Activated naive CD4-positive, alpha-beta T cell treated with anti-CD3 and anti-CD28 coated beads, Interleukin-2, amount 50 U/mL, for 24 hours (primary cell): Measurements from ENCODE around the gene CDC42BPB.
A peak's percentile ranks its signal among the peaks of the same experiment; 100 is the strongest.

ENCODE experiments used
- H3K27ac Mint-ChIP-seq: one replicate; pipeline ENCODE4 v1.8.0; 2021; ENCODE audit warnings: mild to moderate bottlenecking, mixed read lengths
- H3K27me3 Mint-ChIP-seq: one replicate; pipeline ENCODE4 v1.8.0; 2021; ENCODE audit warnings: mixed read lengths
- H3K36me3 Mint-ChIP-seq: one replicate; pipeline ENCODE4 v1.8.0; 2021; ENCODE audit warnings: mixed read lengths
- H3K4me1 Mint-ChIP-seq: one replicate; pipeline ENCODE4 v1.8.0; 2021; ENCODE audit warnings: mixed read lengths
- H3K4me3 Mint-ChIP-seq: one replicate; pipeline ENCODE4 v1.8.0; 2021; ENCODE audit warnings: mild to moderate bottlenecking, mixed read lengths
- H3K9me3 Mint-ChIP-seq: one replicate; pipeline ENCODE4 v1.8.0; 2021; ENCODE audit warnings: mixed read lengths

Gene CDC42BPB

GRCh38 chr14:103085106-103086091 lies 28.1 kb upstream of the CDC42BPB start:
- Mint-ChIP-seq H3K36me3 (no peaks in the 10 kb centered on the region), H3K27ac (no peak overlapping the region), H3K27me3 (peaks cover 9% of the 10 kb centered on the region), H3K9me3 (no peaks in the 10 kb centered on the region), H3K4me1 (no peaks in the 10 kb centered on the region), H3K4me3 (no peak overlapping the region)

- H3K4me1 Mint-ChIP-seq: no peaks in the 10 kb centered on the region
- no peaks in the 10 kb centered on the region for H3K36me3 Mint-ChIP-seq
- H3K9me3 Mint-ChIP-seq: no peaks in the 10 kb centered on the region
- peaks cover 9% of the 10 kb centered on the region for H3K27me3 Mint-ChIP-seq
- no peak within 1 kb of the TSS for H3K27ac Mint-ChIP-seq
- no peak within 1 kb of the TSS for H3K4me3 Mint-ChIP-seq
These were observed 26.9 kb upstream of the CDC42BPB start, which contains the start of gene LBHD2 for GRCh38 chr14:103084021-103084919. TSS of gene LBHD2 (plus strand) at chr14:103084210. CDS start at chr14:103086013, 1,803 bp downstream.

- no peak overlapping the region for H3K4me3 Mint-ChIP-seq
- no peaks in the 10 kb centered on the region for H3K9me3 Mint-ChIP-seq
- no peaks in the 10 kb centered on the region for H3K4me1 Mint-ChIP-seq
- H3K27me3 Mint-ChIP-seq: peaks cover 7% of the 10 kb centered on the region
- no peaks in the 10 kb centered on the region for H3K36me3 Mint-ChIP-seq
- H3K27ac Mint-ChIP-seq: no peak overlapping the region
These were observed 24.6 kb upstream of the CDC42BPB start for GRCh38 chr14:103081951-103082350.

- no peak overlapping the region for H3K4me3 Mint-ChIP-seq
- H3K27me3 Mint-ChIP-seq: no peaks in the 10 kb centered on the region
- no peaks in the 10 kb centered on the region for H3K9me3 Mint-ChIP-seq
- H3K4me1 Mint-ChIP-seq: no peaks in the 10 kb centered on the region
- no peaks in the 10 kb centered on the region for H3K36me3 Mint-ChIP-seq
- H3K27ac Mint-ChIP-seq: no peak overlapping the region
These were observed 21.7 kb upstream of the CDC42BPB start for GRCh38 chr14:103078860-103079587.

GRCh38 chr14:103078420-103078749 lies 21.0 kb upstream of the CDC42BPB start:
- H3K36me3 Mint-ChIP-seq: no peaks in the 10 kb centered on the region
- no peaks in the 10 kb centered on the region for H3K4me1 Mint-ChIP-seq
- no peaks in the 10 kb centered on the region for H3K27me3 Mint-ChIP-seq
- H3K4me3 Mint-ChIP-seq: no peak overlapping the region
- no peak overlapping the region for H3K27ac Mint-ChIP-seq
- H3K9me3 Mint-ChIP-seq: no peaks in the 10 kb centered on the region

- no peak overlapping the region for H3K27ac Mint-ChIP-seq
- H3K4me1 Mint-ChIP-seq: no peaks in the 10 kb centered on the region
- H3K27me3 Mint-ChIP-seq: no peaks in the 10 kb centered on the region
- H3K9me3 Mint-ChIP-seq: no peaks in the 10 kb centered on the region
- no peaks in the 10 kb centered on the region for H3K36me3 Mint-ChIP-seq
- H3K4me3 Mint-ChIP-seq: peak overlapping the region; percentile 13
These were observed 17.5 kb upstream of the CDC42BPB start for GRCh38 chr14:103074729-103075367.

GRCh38 chr14:103073876-103074728 lies 16.8 kb upstream of the CDC42BPB start:
- H3K4me3 Mint-ChIP-seq: peak overlapping the region; percentile 13
- H3K27me3 Mint-ChIP-seq: no peaks in the 10 kb centered on the region
- H3K9me3 Mint-ChIP-seq: no peaks in the 10 kb centered on the region
- no peak overlapping the region for H3K27ac Mint-ChIP-seq
- no peaks in the 10 kb centered on the region for H3K36me3 Mint-ChIP-seq
- H3K4me1 Mint-ChIP-seq: no peaks in the 10 kb centered on the region

- H3K4me3 Mint-ChIP-seq: no peak overlapping the region
- no peaks in the 10 kb centered on the region for H3K27me3 Mint-ChIP-seq
- no peaks in the 10 kb centered on the region for H3K36me3 Mint-ChIP-seq
- no peaks in the 10 kb centered on the region for H3K9me3 Mint-ChIP-seq
- no peaks in the 10 kb centered on the region for H3K4me1 Mint-ChIP-seq
- no peak overlapping the region for H3K27ac Mint-ChIP-seq
These were observed 16.1 kb upstream of the CDC42BPB start for GRCh38 chr14:103073367-103073875.

GRCh38 chr14:103072595-103073366 lies 15.4 kb upstream of the CDC42BPB start:
- Mint-ChIP-seq H3K27me3 (no peaks in the 10 kb centered on the region), H3K9me3 (no peaks in the 10 kb centered on the region), H3K4me1 (no peaks in the 10 kb centered on the region)

GRCh38 chr14:103071544-103072251 lies 14.3 kb upstream of the CDC42BPB start:
- H3K36me3 Mint-ChIP-seq: no peaks in the 10 kb centered on the region
- no peak overlapping the region for H3K4me3 Mint-ChIP-seq
- no peaks in the 10 kb centered on the region for H3K27me3 Mint-ChIP-seq
- no peak overlapping the region for H3K27ac Mint-ChIP-seq
- H3K9me3 Mint-ChIP-seq: no peaks in the 10 kb centered on the region
- no peaks in the 10 kb centered on the region for H3K4me1 Mint-ChIP-seq

More at GRCh38 chr14:103072595-103073366, 15.4 kb upstream of the CDC42BPB start:
- Mint-ChIP-seq H3K27ac (no peak overlapping the region), H3K36me3 (no peaks in the 10 kb centered on the region), H3K4me3 (no peak overlapping the region)

- no peaks in the 10 kb centered on the region for H3K36me3 Mint-ChIP-seq
- H3K27ac Mint-ChIP-seq: no peak overlapping the region
- H3K4me1 Mint-ChIP-seq: no peaks in the 10 kb centered on the region
- H3K27me3 Mint-ChIP-seq: no peaks in the 10 kb centered on the region
- H3K4me3 Mint-ChIP-seq: no peak overlapping the region
- H3K9me3 Mint-ChIP-seq: no peaks in the 10 kb centered on the region
These were observed 13.7 kb upstream of the CDC42BPB start for GRCh38 chr14:103070971-103071542.

GRCh38 chr14:103070263-103070885 lies 13.0 kb upstream of the CDC42BPB start:
- no peak overlapping the region for H3K27ac Mint-ChIP-seq
- H3K36me3 Mint-ChIP-seq: no peaks in the 10 kb centered on the region
- H3K27me3 Mint-ChIP-seq: no peaks in the 10 kb centered on the region
- H3K9me3 Mint-ChIP-seq: no peaks in the 10 kb centered on the region
- H3K4me1 Mint-ChIP-seq: no peaks in the 10 kb centered on the region
- no peak overlapping the region for H3K4me3 Mint-ChIP-seq
